HCT116 (cell line): ENCODE measurements around the gene TTF2.

Experiments used
- POLR2AphosphoS5 ChIP-seq: IDR thresholded peaks from 2 replicates; pipeline ENCODE4 v1.6.1; 2011; ENCODE audit warnings: mild to moderate bottlenecking, low read depth, low read length, moderate library complexity
- TCF7L2 ChIP-seq: IDR thresholded peaks from 2 replicates; pipeline ENCODE4 v1.7.0; 2011; ENCODE audit warnings: borderline replicate concordance, inconsistent platforms; ENCODE audit not compliant: insufficient read depth, insufficient read length; ENCODE audit errors: extremely low read depth
- ZNF274 ChIP-seq: fragments of 200-500 bp; sonication (Bioruptor generic); IDR thresholded peaks from 2 replicates; pipeline ENCODE4 v1.6.1; 2014; ENCODE audit warnings: mild to moderate bottlenecking, low read depth, low read length, inconsistent platforms
- TF ChIP-seq, protein P1 (sequence below): IDR thresholded peaks from 2 replicates; pipeline ENCODE4 v1.6.1; 2012; ENCODE audit warnings: low read depth
- TF ChIP-seq, protein P2 (sequence below), 3 experiments: fragments of 200-600 bp in 1 of 3; sonication (generic) in 1 of 3; IDR thresholded peaks in 2 of 3; conservative IDR thresholded peaks in 1 of 3; 2 replicates each; pipeline ENCODE4 v1.5.1; 2012 to 2017; ENCODE audit warnings: low read depth in 2 of 3, low read length in 2 of 3, antibody characterized with exemption in 1 of 3, borderline replicate concordance in 1 of 3, control low read depth in 1 of 3, mild to moderate bottlenecking in 1 of 3, mixed read lengths in 1 of 3, mixed run types in 1 of 3, moderate library complexity in 1 of 3; ENCODE audit not compliant: insufficient read depth in 1 of 3

DNA sequence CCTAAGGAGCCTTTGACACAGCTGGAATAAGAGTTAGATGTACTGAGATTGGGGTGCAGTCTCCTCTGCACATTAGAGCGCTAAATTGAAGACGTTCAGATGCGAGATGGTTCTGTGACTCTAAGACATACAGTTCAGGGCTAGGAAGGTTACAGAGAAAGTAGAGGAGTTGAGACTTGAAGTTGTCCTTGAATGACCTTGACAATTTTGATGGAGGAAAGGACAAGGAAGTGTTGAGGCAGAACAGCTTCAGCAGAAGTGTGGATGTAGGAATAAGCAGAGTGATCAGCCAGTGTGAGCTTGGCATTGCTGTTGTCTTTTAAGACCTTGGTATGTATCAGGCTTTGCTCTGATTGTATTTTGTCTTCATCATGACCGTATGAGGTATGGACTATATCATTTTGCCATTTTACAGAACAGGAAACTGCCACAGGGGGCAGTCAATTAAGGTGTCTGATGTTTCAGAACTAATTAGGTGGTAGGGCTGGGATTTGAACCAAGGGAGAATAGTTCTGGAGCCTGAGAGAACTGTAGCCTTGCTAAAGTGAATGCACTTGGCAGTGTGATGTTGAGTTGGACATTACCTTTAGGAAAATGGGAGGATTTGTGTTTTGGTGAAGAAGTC is 9.2 kb downstream of the TTF2 start:
- TF ChIP-seq TCF7L2 (no peak), POLR2AphosphoS5 (no peak), ZNF274 (no peak)
- TF ChIP-seq, protein P1, sequence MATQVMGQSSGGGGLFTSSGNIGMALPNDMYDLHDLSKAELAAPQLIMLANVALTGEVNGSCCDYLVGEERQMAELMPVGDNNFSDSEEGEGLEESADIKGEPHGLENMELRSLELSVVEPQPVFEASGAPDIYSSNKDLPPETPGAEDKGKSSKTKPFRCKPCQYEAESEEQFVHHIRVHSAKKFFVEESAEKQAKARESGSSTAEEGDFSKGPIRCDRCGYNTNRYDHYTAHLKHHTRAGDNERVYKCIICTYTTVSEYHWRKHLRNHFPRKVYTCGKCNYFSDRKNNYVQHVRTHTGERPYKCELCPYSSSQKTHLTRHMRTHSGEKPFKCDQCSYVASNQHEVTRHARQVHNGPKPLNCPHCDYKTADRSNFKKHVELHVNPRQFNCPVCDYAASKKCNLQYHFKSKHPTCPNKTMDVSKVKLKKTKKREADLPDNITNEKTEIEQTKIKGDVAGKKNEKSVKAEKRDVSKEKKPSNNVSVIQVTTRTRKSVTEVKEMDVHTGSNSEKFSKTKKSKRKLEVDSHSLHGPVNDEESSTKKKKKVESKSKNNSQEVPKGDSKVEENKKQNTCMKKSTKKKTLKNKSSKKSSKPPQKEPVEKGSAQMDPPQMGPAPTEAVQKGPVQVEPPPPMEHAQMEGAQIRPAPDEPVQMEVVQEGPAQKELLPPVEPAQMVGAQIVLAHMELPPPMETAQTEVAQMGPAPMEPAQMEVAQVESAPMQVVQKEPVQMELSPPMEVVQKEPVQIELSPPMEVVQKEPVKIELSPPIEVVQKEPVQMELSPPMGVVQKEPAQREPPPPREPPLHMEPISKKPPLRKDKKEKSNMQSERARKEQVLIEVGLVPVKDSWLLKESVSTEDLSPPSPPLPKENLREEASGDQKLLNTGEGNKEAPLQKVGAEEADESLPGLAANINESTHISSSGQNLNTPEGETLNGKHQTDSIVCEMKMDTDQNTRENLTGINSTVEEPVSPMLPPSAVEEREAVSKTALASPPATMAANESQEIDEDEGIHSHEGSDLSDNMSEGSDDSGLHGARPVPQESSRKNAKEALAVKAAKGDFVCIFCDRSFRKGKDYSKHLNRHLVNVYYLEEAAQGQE = no peak
- TF ChIP-seq, protein P2, sequence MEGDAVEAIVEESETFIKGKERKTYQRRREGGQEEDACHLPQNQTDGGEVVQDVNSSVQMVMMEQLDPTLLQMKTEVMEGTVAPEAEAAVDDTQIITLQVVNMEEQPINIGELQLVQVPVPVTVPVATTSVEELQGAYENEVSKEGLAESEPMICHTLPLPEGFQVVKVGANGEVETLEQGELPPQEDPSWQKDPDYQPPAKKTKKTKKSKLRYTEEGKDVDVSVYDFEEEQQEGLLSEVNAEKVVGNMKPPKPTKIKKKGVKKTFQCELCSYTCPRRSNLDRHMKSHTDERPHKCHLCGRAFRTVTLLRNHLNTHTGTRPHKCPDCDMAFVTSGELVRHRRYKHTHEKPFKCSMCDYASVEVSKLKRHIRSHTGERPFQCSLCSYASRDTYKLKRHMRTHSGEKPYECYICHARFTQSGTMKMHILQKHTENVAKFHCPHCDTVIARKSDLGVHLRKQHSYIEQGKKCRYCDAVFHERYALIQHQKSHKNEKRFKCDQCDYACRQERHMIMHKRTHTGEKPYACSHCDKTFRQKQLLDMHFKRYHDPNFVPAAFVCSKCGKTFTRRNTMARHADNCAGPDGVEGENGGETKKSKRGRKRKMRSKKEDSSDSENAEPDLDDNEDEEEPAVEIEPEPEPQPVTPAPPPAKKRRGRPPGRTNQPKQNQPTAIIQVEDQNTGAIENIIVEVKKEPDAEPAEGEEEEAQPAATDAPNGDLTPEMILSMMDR (IDR thresholded peaks at IDR 0.05 in 2 of 3, conservative IDR thresholded peaks at IDR 0.05 in 1 of 3; ENCODE audit: borderline replicate concordance in 1 of 3, insufficient read depth in 1 of 3, low read depth in 2 of 3, low read length in 2 of 3) = 0 out of 6 replicates have a peak, but pooled peaks of 1 of the 3 experiments have one; percentile 1
